OCI-LY7 (cell line): ENCODE data around the gene PSG11. TPM values are rescaled to one million over a fixed set of nuclear protein-coding genes. Genes with fewer than 3 reads are reported as not detected.
"Not testable (repeated sequence)": the region's sequence is repeated elsewhere in the genome, so short reads cannot be mapped to it uniquely, and the experiment has no call there.

Source experiments
- BruUV-seq: library from RNA; stranded (reverse); fragments of 400-500 nt; replicated peaks from 2 replicates; lab custom pipeline; 2021; lab: Mats Ljungman, UMichigan
- CTCF ChIA-PET: fragments of 300-600 bp; sonication (Branson Sonifier 250); formaldehyde crosslinking; loops from one replicate; lab custom pipeline; 2022; ENCODE audit warnings: antibody characterized with exemption; ENCODE audit not compliant: unreplicated experiment; lab: Charles Lee
- POLR2A ChIA-PET: fragments of 300-600 bp; sonication (Branson Sonifier 250); formaldehyde crosslinking; loops from one replicate; lab custom pipeline; 2022; ENCODE audit warnings: antibody characterized with exemption; lab: Charles Lee
- DNase-seq: peaks from one replicate; pipeline ENCODE4 v3.0.0-alpha.2; 2015; ENCODE audit warnings: low spot score
- H2AFZ ChIP-seq: fragments of 200-600 bp; sonication (generic), shearing (Covaris generic); 2 replicates; pipeline ENCODE4 v1.6.1; 2014; ENCODE audit warnings: mild to moderate bottlenecking, antibody characterized with exemption, low read length, moderate library complexity
- H3K27ac ChIP-seq: fragments of 200-600 bp; sonication (generic); 2 replicates; pipeline ENCODE4 v1.5.1; 2014; ENCODE audit warnings: mixed run types, low read depth, mild to moderate bottlenecking, moderate library complexity, low read length, inconsistent platforms; ENCODE audit not compliant: poor library complexity, severe bottlenecking
- H3K36me3 ChIP-seq: fragments of 200-600 bp; sonication (generic); 2 replicates; pipeline ENCODE4 v1.6.1; 2014; ENCODE audit warnings: mild to moderate bottlenecking, antibody characterized with exemption, low read length, moderate library complexity, mixed read lengths; ENCODE audit not compliant: insufficient read depth
- H3K4me1 ChIP-seq: fragments of 200-600 bp; sonication (generic); 2 replicates; pipeline ENCODE4 v1.5.1; 2014; ENCODE audit warnings: mild to moderate bottlenecking, low read length; ENCODE audit not compliant: insufficient read depth, poor library complexity, severe bottlenecking
- H3K4me2 ChIP-seq: fragments of 200-600 bp; sonication (generic); 2 replicates; pipeline ENCODE4 v1.6.1; 2014; ENCODE audit warnings: mild to moderate bottlenecking, low read length
- H3K4me3 ChIP-seq: fragments of 200-600 bp; sonication (generic); 2 replicates; pipeline ENCODE4 v1.5.1; 2014; ENCODE audit warnings: mild to moderate bottlenecking, low read depth, low read length; ENCODE audit not compliant: poor library complexity, severe bottlenecking
- H3K79me2 ChIP-seq: fragments of 200-600 bp; sonication (generic); 2 replicates; pipeline ENCODE4 v1.6.1; 2016; ENCODE audit warnings: low read depth, mild to moderate bottlenecking, low read length, moderate library complexity, mixed read lengths; ENCODE audit not compliant: insufficient read depth
- H3K9me2 ChIP-seq: fragments of 200-600 bp; sonication (generic); 2 replicates; pipeline ENCODE4 v1.6.1; 2016; ENCODE audit warnings: mild to moderate bottlenecking, low read length, mixed read lengths; ENCODE audit not compliant: insufficient read depth
- H3K9me3 ChIP-seq: fragments of 200-600 bp; sonication (generic); 2 replicates; pipeline ENCODE4 v1.6.1; 2014; ENCODE audit warnings: mild to moderate bottlenecking, mixed run types, low read length, mixed read lengths
- H4K20me1 ChIP-seq: fragments of 200-600 bp; sonication (generic); 2 replicates; pipeline ENCODE4 v1.6.1; 2014; ENCODE audit warnings: mild to moderate bottlenecking, antibody characterized with exemption, low read length, moderate library complexity, mixed read lengths; ENCODE audit not compliant: insufficient read depth
- CTCF ChIP-seq: fragments of 200-600 bp; sonication (generic); conservative IDR thresholded peaks from 2 replicates; pipeline ENCODE4 v1.5.1; 2014; ENCODE audit warnings: mild to moderate bottlenecking, antibody characterized with exemption, low read length, moderate library complexity, mixed read lengths
- intact Hi-C: fragments of 100-400 bp; cut with micrococcal nuclease; formaldehyde crosslinking; loops from one replicate; pipeline ENCODE4 v1.10.0; 2022; ENCODE audit not compliant: unreplicated experiment
- total RNA-seq, 2 experiments: library from RNA; depleted of rRNA in 1 of 2; stranded (reverse); fragments of >200 nt in 1 of 2; shearing (Covaris generic) in 1 of 2; gene quantifications; 2 replicates each; pipeline ENCODE4 v1.2.3, GENCODE V29; 2014 to 2022

Gene PSG11
- total RNA-seq, 2 experiments from 2014 or later = not detected

GRCh38 chr19:43019588-43019987 is 6.7 kb downstream of the PSG11 start:
- H3K79me2 ChIP-seq, H3K36me3 ChIP-seq, H3K4me3 ChIP-seq, H2AFZ ChIP-seq, H3K9me2 ChIP-seq, CTCF ChIA-PET, POLR2A ChIA-PET, intact Hi-C loops, H4K20me1 ChIP-seq, DNase-seq, H3K4me1 ChIP-seq, H3K27ac ChIP-seq, BruUV-seq, H3K4me2 ChIP-seq, H3K9me3 ChIP-seq: not testable (repeated sequence)
- 0 out of 2 replicates have a peak, but pooled peaks have one; percentile 16 for TF ChIP-seq CTCF

- H3K9me2 ChIP-seq, H3K4me2 ChIP-seq, H3K79me2 ChIP-seq, H3K4me3 ChIP-seq, H3K27ac ChIP-seq, H4K20me1 ChIP-seq, POLR2A ChIA-PET, H3K4me1 ChIP-seq, H2AFZ ChIP-seq, BruUV-seq, intact Hi-C loops, H3K9me3 ChIP-seq, CTCF ChIA-PET, DNase-seq, H3K36me3 ChIP-seq: not testable (repeated sequence)
Measured at GRCh38 chr19:43005841-43006240, 20.4 kb downstream of the PSG11 start.

GRCh38 chr19:43004846-43005245 is 21.4 kb downstream of the PSG11 start:
- H3K27ac ChIP-seq, CTCF ChIA-PET, H3K9me2 ChIP-seq, H3K79me2 ChIP-seq, H3K36me3 ChIP-seq, intact Hi-C loops, H3K4me1 ChIP-seq, DNase-seq, H4K20me1 ChIP-seq, H3K4me3 ChIP-seq, H3K4me2 ChIP-seq, H3K9me3 ChIP-seq, BruUV-seq, POLR2A ChIA-PET, H2AFZ ChIP-seq: not testable (repeated sequence)

GRCh38 chr19:43003634-43004033 is 22.6 kb downstream of the PSG11 start:
- BruUV-seq, POLR2A ChIA-PET, CTCF ChIA-PET: not testable (repeated sequence)

GRCh38 chr19:43002948-43003347 is 23.3 kb downstream of the PSG11 start:
- H4K20me1 ChIP-seq, H2AFZ ChIP-seq, H3K4me1 ChIP-seq, H3K27ac ChIP-seq, POLR2A ChIA-PET, H3K79me2 ChIP-seq, BruUV-seq, H3K9me2 ChIP-seq, H3K4me2 ChIP-seq, CTCF ChIA-PET, H3K9me3 ChIP-seq, DNase-seq, H3K4me3 ChIP-seq, H3K36me3 ChIP-seq, intact Hi-C loops: not testable (repeated sequence)

More at GRCh38 chr19:43003634-43004033, 22.6 kb downstream of the PSG11 start:
- H3K36me3 ChIP-seq, H3K4me2 ChIP-seq, H3K9me3 ChIP-seq, DNase-seq, intact Hi-C loops, H2AFZ ChIP-seq, H3K79me2 ChIP-seq, H3K4me1 ChIP-seq, H4K20me1 ChIP-seq, H3K4me3 ChIP-seq, H3K9me2 ChIP-seq, H3K27ac ChIP-seq: not testable (repeated sequence)

- H4K20me1 ChIP-seq, H3K4me1 ChIP-seq, H2AFZ ChIP-seq, intact Hi-C loops, H3K36me3 ChIP-seq, BruUV-seq, H3K9me2 ChIP-seq, DNase-seq, CTCF ChIA-PET, POLR2A ChIA-PET, H3K27ac ChIP-seq, H3K9me3 ChIP-seq, H3K4me2 ChIP-seq, H3K4me3 ChIP-seq, H3K79me2 ChIP-seq: not testable (repeated sequence)
Measured at GRCh38 chr19:42996161-42996560, 30.1 kb downstream of the PSG11 start.
